Activated naive CD4-positive, alpha-beta T cell treated with anti-CD3 and anti-CD28 coated beads, Interleukin-2, amount 50 U/mL, for 24 hours (primary cell): Measurements from ENCODE around the gene TMEM91.

ENCODE experiments used
- H3K27ac Mint-ChIP-seq: one replicate; pipeline ENCODE4 v1.8.0; 2021; ENCODE audit warnings: mild to moderate bottlenecking, mixed read lengths
- H3K27me3 Mint-ChIP-seq: one replicate; pipeline ENCODE4 v1.8.0; 2021; ENCODE audit warnings: mixed read lengths
- H3K36me3 Mint-ChIP-seq: one replicate; pipeline ENCODE4 v1.8.0; 2021; ENCODE audit warnings: mixed read lengths
- H3K4me1 Mint-ChIP-seq: one replicate; pipeline ENCODE4 v1.8.0; 2021; ENCODE audit warnings: mixed read lengths
- H3K4me3 Mint-ChIP-seq: one replicate; pipeline ENCODE4 v1.8.0; 2021; ENCODE audit warnings: mild to moderate bottlenecking, mixed read lengths
- H3K9me3 Mint-ChIP-seq: one replicate; pipeline ENCODE4 v1.8.0; 2021; ENCODE audit warnings: mixed read lengths

The TMEM91 gene

DNA sequence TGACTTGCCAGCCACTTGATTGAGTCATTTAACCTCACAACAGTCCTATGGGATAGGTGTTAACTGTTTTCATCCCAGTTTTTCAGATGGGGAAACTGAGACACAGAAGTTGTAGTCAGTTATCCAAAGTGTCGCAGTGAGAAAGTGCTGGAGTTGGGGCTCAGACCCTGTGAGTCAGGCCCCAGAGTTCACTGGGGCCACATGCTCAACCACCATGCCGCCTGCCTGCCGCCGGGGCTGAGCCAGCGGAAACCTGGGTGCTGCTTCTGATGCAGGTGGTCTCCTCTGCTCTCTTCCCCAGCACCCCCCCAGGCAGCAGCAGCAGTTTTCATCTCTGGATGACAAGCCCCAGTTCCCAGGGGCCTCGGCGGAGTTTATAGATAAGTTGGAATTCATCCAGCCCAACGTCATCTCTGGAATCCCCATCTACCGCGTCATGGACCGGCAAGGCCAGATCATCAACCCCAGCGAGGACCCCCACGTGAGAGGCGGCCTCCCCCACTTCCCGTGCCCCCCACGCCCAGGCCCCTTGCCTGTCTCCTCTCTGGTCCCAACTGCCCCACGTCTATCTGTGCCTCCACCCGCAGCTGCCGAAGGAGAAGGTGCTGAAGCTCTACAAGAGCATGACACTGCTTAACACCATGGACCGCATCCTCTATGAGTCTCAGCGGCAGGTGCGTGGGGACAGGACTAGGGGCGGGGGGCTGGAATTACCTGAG is 34.2 kb downstream of the TMEM91 start:
- H3K4me1 Mint-ChIP-seq, result peaks cover 13% of the 10 kb centered on the region
- H3K36me3 Mint-ChIP-seq, result no peaks in the 10 kb centered on the region
- no peaks in the 10 kb centered on the region for H3K27me3 Mint-ChIP-seq
- H3K9me3 Mint-ChIP-seq, result no peaks in the 10 kb centered on the region
- H3K4me3 Mint-ChIP-seq, result no peak overlapping the region
- no peak overlapping the region for H3K27ac Mint-ChIP-seq

DNA sequence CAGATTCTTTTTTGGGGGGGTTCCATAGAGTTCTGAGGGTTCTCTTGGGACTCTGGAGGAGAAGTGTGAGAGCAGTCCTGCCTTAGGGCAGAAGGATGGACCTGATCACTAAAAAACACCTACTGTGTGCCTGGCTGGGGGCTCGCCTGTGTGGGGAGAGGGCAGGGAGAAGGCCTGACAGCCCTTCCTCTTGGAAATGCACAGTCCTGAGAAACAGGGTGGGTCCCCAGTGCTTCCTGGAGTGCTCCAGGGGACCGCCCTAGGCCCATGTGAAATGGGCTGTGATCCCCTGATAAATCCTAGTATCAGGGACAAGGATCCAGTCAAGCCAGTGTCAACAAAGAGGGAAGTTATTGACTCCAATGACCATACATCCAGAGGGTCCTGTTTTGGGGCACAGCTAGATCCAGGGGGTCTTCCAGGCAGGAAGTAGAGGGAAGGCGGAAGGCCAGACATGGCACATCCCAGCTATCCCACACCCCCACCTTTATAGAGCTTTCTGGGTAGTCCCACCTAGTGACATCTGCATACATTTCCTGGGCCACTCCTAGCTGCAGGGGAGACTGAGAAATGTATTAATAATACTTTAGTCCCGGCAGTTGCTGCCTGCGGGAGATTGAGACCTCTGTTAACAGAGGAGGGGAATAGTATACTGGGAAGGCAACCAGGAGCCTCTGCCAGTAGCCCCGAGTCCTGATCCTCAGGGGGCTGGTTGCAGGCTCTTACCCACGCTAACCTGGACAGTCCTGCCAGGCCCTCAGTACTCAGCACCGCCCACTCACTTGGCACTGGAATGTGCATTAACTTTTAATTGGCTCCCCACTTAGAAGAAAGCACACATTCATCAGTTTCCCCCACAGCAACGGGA is 35.0 kb downstream of the TMEM91 start:
- H3K27me3 Mint-ChIP-seq, result no peaks in the 10 kb centered on the region
- H3K9me3 Mint-ChIP-seq, result no peaks in the 10 kb centered on the region
- H3K4me1 Mint-ChIP-seq, result peaks cover 13% of the 10 kb centered on the region
- no peak overlapping the region for H3K27ac Mint-ChIP-seq
- H3K36me3 Mint-ChIP-seq, result no peaks in the 10 kb centered on the region
- H3K4me3 Mint-ChIP-seq, result no peak overlapping the region

DNA sequence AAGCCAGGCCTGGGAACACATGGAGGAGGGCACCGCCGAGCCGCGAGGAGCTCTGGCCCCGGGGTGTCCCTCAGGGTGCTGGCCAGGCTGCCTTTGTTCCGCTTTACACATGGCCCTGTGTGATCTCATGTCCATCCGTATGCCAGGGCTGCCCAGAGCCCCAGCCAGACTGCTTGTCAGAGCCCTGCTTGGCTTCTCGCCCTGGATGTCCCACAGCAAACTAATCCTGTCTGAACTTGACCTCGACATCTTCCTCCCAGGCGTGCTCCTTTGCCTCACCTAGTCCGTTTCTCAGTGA is 35.6 kb downstream of the TMEM91 start:
- Mint-ChIP-seq H3K27ac (no peak overlapping the region), H3K4me1 (peaks cover 13% of the 10 kb centered on the region), H3K36me3 (no peaks in the 10 kb centered on the region), H3K27me3 (no peaks in the 10 kb centered on the region), H3K9me3 (no peaks in the 10 kb centered on the region), H3K4me3 (no peak overlapping the region)

DNA sequence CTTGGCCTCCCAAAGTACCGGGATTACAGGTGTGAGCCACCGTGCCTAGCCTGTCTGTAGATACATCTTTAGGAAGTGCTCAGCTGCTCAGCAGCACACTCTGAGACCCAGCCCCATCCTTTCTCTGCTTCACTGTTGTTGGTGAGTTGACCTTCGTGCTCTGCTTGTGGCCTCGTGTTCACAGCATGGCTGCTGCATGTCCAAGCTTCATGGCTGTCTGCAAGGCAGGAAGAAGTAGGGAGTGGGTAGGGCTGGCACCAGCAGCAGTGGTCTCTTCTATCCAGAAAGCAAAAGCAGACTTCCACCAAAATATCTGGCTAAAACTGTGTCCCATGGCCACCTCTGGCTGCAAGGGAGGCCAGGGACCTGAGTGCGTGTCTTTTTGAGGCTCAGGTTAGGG is 36.6 kb downstream of the TMEM91 start:
- H3K9me3 Mint-ChIP-seq, result no peaks in the 10 kb centered on the region
- H3K4me1 Mint-ChIP-seq, result peaks cover 13% of the 10 kb centered on the region
- H3K27me3 Mint-ChIP-seq, result no peaks in the 10 kb centered on the region
- H3K27ac Mint-ChIP-seq, result no peak overlapping the region
- H3K4me3 Mint-ChIP-seq, result no peak overlapping the region
- peaks cover under 1% of the 10 kb centered on the region for H3K36me3 Mint-ChIP-seq

DNA sequence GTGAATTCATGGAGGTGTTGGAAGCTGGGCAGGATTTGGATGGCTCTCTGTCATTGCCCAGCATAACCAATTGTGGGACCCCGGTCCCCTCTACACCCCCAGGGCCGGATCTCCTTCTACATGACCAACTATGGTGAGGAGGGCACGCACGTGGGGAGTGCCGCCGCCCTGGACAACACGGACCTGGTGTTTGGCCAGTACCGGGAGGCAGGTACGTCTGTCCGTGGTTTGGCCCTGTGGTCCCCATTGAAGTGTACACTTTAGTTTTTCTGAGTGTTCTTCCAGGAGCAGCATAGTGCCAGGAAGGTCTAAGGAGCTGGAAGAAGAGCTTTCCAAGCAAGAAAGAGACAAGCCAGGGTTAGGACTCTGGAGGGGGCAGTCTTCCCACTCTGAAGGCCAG is 37.6 kb downstream of the TMEM91 start:
- Mint-ChIP-seq H3K36me3 (peaks cover 3% of the 10 kb centered on the region), H3K27ac (no peak overlapping the region), H3K9me3 (no peaks in the 10 kb centered on the region), H3K4me1 (peaks cover 11% of the 10 kb centered on the region), H3K27me3 (no peaks in the 10 kb centered on the region), H3K4me3 (no peak overlapping the region)

DNA sequence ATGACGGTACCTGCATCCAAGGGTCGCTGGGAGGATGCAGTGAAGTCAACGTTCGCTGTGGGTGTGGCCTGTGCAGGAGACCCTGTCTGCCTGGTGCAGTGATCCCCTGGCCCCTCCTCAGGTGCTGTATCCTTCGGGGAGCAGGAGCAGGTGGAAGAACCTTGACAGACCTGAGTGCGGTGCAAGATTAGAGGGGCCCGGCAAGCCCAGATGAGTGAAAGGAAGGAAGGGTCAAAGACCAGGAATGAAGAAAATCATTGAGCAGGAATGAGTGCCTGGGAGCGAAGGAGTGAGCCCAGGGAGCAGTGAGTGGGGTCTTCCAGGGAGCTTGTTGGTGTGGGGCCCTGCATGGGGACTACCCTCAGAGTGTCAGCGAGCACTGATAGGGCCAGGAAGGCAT is 38.1 kb downstream of the TMEM91 start:
- H3K27ac Mint-ChIP-seq, result no peak overlapping the region
- H3K4me3 Mint-ChIP-seq, result no peak overlapping the region
- no peaks in the 10 kb centered on the region for H3K9me3 Mint-ChIP-seq
- peaks cover 7% of the 10 kb centered on the region for H3K36me3 Mint-ChIP-seq
- H3K27me3 Mint-ChIP-seq, result no peaks in the 10 kb centered on the region
- peaks cover 6% of the 10 kb centered on the region for H3K4me1 Mint-ChIP-seq

DNA sequence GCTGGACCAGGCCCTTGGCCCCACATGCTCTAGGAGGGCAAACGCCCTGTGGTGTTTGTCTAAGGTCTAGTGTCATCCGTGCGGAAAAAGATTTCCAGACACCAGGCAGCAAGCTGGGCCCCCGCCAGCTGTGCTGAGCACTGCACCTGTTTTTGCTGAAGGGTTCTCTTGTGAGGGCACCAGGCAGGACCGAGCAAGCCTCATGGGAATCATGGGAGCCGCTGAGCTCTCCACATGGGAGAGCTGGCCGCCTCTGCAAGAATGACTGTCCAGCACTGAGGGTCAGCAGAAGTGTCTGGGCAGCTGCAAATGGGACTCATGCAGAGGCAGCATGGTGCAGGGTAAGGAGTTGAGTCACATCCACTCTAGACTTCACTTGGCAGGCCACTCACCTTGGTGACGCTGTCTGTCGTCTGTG is 38.8 kb downstream of the TMEM91 start:
- H3K4me1 Mint-ChIP-seq, result peaks cover 1% of the 10 kb centered on the region

DNA sequence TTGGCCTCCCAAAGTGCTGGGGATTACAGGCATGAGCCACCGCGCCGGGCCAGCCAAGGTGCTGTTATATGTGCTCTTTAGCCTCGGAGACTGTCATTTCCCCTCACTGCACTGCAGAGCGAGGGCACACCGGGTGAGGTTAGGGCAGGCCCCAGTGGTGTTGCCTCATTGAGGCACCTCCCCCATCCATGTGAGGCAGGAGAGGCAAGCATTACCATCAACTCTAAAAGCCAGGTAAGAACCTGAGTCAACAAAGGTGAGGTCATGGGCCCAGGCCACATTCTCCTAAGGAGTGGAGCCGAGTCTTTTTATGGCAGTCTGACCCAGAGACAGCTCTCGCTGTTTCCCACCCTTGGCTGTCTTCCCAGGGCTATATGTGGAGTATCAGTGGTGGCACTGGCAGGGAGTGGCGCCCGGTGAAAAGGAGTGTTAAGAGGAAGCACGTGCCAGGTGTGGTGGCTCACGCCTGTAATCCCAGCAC is 39.9 kb downstream of the TMEM91 start:
- Mint-ChIP-seq H3K4me3 (no peak overlapping the region), H3K9me3 (no peaks in the 10 kb centered on the region), H3K27ac (no peak overlapping the region)

More for the DNA sequence above, 38.8 kb downstream of the TMEM91 start:
- Mint-ChIP-seq H3K27ac (no peak overlapping the region), H3K27me3 (no peaks in the 10 kb centered on the region), H3K36me3 (peaks cover 7% of the 10 kb centered on the region), H3K9me3 (no peaks in the 10 kb centered on the region), H3K4me3 (no peak overlapping the region)

DNA sequence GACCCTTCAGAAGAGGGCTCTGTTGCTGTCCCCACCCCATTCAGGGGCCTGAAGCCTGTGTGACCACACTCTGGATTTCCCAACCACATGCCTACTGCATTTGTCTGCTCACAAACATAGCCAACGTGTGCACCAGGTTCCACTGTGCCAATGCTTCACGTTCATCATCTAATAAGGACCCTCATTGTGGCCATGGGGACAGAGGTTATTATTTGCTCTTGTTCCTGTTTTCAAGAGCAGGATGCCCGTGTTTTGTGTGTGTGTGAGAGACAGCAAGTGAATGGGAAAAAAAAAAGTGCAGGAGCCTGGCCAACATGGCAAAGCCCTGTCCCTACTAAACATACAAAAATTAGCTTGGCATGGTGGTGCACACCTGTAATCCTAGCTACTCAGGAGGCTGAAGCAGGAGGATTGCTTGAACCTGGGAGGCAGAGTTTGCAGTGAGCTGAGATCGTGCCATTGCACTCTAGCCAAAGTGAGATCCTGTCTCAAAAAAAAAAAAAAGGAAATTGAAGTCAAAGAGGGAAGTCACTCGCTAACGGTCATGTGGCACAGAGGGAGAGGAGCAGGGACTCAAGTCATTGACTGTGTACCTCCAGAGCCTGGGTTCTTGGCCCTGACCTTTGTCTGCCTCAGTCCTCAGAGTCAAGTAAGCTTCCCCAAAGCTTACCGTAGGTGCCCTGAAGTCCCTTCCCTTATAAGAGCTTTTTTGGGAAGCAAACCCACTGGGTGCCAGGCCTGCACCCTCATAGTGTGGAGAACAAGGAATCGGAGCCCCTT is 44.0 kb downstream of the TMEM91 start:
- Mint-ChIP-seq H3K4me1 (no peaks in the 10 kb centered on the region), H3K9me3 (no peaks in the 10 kb centered on the region), H3K4me3 (no peak overlapping the region), H3K36me3 (peaks cover 11% of the 10 kb centered on the region), H3K27ac (no peak overlapping the region), H3K27me3 (no peaks in the 10 kb centered on the region)

More for the DNA sequence above, 39.9 kb downstream of the TMEM91 start:
- H3K4me1 Mint-ChIP-seq, result no peaks in the 10 kb centered on the region
- H3K36me3 Mint-ChIP-seq, result peaks cover 8% of the 10 kb centered on the region
- H3K27me3 Mint-ChIP-seq, result no peaks in the 10 kb centered on the region

DNA sequence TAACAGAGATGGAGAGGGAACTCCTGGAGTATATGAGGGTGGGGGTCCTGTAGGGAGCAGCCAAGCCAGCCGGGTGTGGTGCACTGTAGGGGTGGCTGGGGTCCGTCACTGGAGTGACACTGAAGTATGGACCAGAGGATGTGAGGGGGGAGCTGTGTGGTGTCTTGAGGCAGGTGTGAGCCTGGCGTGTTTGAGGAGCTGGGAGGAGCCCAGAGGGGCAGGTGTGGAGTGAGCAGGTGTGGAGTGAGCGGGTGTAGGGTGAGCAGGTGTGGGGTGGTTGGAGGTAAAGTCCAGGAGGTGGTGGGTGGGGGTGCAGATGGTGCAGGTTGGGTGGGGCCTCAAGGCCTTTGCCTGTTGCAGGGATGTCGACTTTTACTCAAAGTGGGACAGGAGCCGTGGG is 45.0 kb downstream of the TMEM91 start:
- no peaks in the 10 kb centered on the region for H3K4me1 Mint-ChIP-seq
- peaks cover 11% of the 10 kb centered on the region for H3K36me3 Mint-ChIP-seq
- H3K27me3 Mint-ChIP-seq, result no peaks in the 10 kb centered on the region
- H3K4me3 Mint-ChIP-seq, result no peak overlapping the region
- H3K9me3 Mint-ChIP-seq, result no peaks in the 10 kb centered on the region
- H3K27ac Mint-ChIP-seq, result no peak overlapping the region

DNA sequence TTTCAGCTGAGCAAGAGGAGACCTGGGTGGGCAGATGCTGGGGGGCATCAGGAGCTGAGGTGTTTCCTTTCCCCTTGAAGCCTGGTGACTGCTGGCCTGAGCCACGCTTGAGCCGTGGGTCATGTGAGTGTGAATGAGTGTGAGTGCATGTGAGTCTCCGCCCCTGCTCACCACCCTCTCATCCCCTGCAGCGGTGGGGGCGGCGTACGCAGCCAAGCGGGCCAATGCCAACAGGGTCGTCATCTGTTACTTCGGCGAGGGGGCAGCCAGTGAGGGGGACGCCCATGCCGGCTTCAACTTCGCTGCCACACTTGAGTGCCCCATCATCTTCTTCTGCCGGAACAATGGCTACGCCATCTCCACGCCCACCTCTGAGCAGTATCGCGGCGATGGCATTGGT is 45.6 kb downstream of the TMEM91 start:
- Mint-ChIP-seq H3K27ac (no peak overlapping the region), H3K4me1 (peaks cover 3% of the 10 kb centered on the region), H3K36me3 (peaks cover 11% of the 10 kb centered on the region), H3K27me3 (no peaks in the 10 kb centered on the region), H3K4me3 (no peak overlapping the region), H3K9me3 (no peaks in the 10 kb centered on the region)

DNA sequence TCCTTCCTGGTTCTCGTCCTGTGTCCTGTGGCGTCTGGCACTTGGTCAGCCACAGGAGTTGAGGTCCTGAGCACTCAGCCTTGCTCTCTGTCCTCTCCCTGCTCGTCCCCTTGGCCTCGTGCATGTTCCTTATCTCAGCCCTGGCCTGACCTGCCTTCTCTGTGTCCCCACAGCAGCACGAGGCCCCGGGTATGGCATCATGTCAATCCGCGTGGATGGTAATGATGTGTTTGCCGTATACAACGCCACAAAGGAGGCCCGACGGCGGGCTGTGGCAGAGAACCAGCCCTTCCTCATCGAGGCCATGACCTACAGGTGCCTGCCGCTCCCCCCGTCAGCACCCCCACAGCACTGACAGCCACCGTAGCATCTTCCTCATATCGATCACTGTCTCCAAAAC is 46.1 kb downstream of the TMEM91 start:
- H3K9me3 Mint-ChIP-seq, result no peaks in the 10 kb centered on the region
- H3K4me1 Mint-ChIP-seq, result peaks cover 6% of the 10 kb centered on the region
- H3K27ac Mint-ChIP-seq, result peak overlapping the region; percentile 4
- peaks cover 11% of the 10 kb centered on the region for H3K36me3 Mint-ChIP-seq
- no peak overlapping the region for H3K4me3 Mint-ChIP-seq
- no peaks in the 10 kb centered on the region for H3K27me3 Mint-ChIP-seq

DNA sequence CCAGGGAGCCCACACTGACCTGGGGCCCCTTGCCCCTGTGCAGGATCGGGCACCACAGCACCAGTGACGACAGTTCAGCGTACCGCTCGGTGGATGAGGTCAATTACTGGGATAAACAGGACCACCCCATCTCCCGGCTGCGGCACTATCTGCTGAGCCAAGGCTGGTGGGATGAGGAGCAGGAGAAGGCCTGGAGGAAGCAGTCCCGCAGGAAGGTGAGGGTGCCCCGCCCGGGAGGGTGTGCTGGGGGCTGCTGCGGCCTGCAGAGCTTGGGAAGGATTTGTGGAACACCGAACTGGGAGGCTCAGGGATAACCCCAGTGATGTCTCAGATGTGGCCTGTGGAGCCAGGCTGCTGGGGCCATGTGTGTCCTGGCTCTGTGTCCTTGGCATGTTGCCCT is 46.6 kb downstream of the TMEM91 start:
- Mint-ChIP-seq H3K4me1 (peaks cover 11% of the 10 kb centered on the region), H3K27me3 (no peaks in the 10 kb centered on the region), H3K9me3 (no peaks in the 10 kb centered on the region), H3K4me3 (no peak overlapping the region), H3K36me3 (peaks cover 11% of the 10 kb centered on the region), H3K27ac (peak overlapping the region; percentile 4)

DNA sequence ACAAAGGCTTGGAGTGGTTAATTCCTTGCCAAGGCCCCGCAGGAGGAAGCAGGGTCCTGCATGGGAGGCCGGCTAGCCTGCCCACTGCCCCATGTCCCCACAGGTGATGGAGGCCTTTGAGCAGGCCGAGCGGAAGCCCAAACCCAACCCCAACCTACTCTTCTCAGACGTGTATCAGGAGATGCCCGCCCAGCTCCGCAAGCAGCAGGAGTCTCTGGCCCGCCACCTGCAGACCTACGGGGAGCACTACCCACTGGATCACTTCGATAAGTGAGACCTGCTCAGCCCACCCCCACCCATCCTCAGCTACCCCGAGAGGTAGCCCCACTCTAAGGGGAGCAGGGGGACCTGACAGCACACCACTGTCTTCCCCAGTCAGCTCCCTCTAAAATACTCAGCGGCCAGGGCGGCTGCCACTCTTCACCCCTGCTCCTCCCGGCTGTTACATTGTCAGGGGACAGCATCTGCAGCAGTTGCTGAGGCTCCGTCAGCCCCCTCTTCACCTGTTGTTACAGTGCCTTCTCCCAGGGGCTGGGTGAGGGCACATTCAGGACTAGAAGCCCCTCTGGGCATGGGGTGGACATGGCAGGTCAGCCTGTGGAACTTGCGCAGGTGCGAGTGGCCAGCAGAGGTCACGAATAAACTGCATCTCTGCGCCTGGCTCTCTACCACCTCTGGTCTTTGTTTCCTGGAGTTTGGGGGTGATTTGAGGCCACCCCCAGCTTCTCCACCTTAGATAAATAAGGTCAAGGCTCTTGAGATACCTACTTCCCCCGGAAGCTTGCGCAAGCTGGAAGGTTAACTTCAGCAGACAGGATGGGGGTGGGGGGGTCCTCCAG is 48.2 kb downstream of the TMEM91 start:
- Mint-ChIP-seq H3K4me1 (peaks cover 24% of the 10 kb centered on the region), H3K27me3 (no peaks in the 10 kb centered on the region), H3K27ac (no peak overlapping the region), H3K9me3 (no peaks in the 10 kb centered on the region), H3K4me3 (no peak overlapping the region), H3K36me3 (peaks cover 4% of the 10 kb centered on the region)
